ENCODE results near the gene PDZD4.

Gene PDZD4

GRCh38 chrX:153773741-153774575 lies 56.4 kb downstream of the PDZD4 start:
- FAIRE-seq (no peak), DNase-seq (ENCODE audit: low spot score) (no peak)

GRCh38 chrX:153773218-153773611 lies 57.1 kb downstream of the PDZD4 start:
- FAIRE-seq: no peak
- DNase-seq (ENCODE audit: low spot score): no peak

- FAIRE-seq (no peak), DNase-seq (ENCODE audit: low spot score) (no peak)
Observed at GRCh38 chrX:153772316-153773217, 57.8 kb downstream of the PDZD4 start.

GRCh38 chrX:153771415-153772315 lies 58.7 kb downstream of the PDZD4 start:
- FAIRE-seq: no peak
- DNase-seq (ENCODE audit: low spot score): no peak

GRCh38 chrX:153770601-153771414 lies 59.5 kb downstream of the PDZD4 start:
- no peak for FAIRE-seq
- DNase-seq (ENCODE audit: low spot score): no peak

GRCh38 chrX:153769865-153770600 lies 60.3 kb downstream of the PDZD4 start:
- DNase-seq (ENCODE audit: low spot score): no peak
- no peak for FAIRE-seq

- FAIRE-seq (no peak), DNase-seq (ENCODE audit: low spot score) (no peak)
Observed at GRCh38 chrX:153769158-153769864, 61.0 kb downstream of the PDZD4 start.

- FAIRE-seq (no peak), DNase-seq (ENCODE audit: low spot score) (no peak)
Observed at GRCh38 chrX:153768311-153769157, 61.8 kb downstream of the PDZD4 start.

- FAIRE-seq: no peak
- DNase-seq (ENCODE audit: low spot score): no peak
Observed at GRCh38 chrX:153767674-153768055, 62.7 kb downstream of the PDZD4 start.

- FAIRE-seq: no peak
- no peak for DNase-seq (ENCODE audit: low spot score)
Observed at GRCh38 chrX:153766871-153767673, 63.3 kb downstream of the PDZD4 start.

- peak; percentile 31 for FAIRE-seq
- peak; percentile 65 for DNase-seq (ENCODE audit: low spot score)
Observed at GRCh38 chrX:153766098-153766817, 64.1 kb downstream of the PDZD4 start.

- peak; percentile 10 for DNase-seq (ENCODE audit: low spot score)
- no peak for FAIRE-seq
Observed at GRCh38 chrX:153765138-153766079, 64.9 kb downstream of the PDZD4 start.

GRCh38 chrX:153764786-153765137 lies 65.6 kb downstream of the PDZD4 start:
- no peak for DNase-seq (ENCODE audit: low spot score)
- FAIRE-seq: no peak

GRCh38 chrX:153763989-153764755 lies 66.2 kb downstream of the PDZD4 start, which contains the start of gene PLXNB3:
Gene PLXNB3 (plus strand): TSS chrX:153764249. CDS start chrX:153765536, 1,287 bp downstream.
- FAIRE-seq: peak; percentile 73
- DNase-seq (ENCODE audit: low spot score): peak; percentile 64

All from RCC 7860 (cell line).